Activated CD4-positive, alpha-beta T cell treated with anti-CD3 and anti-CD28 coated beads for 24 hours (primary cell): Measurements from ENCODE around the gene PDYN.
A peak's percentile ranks its signal among the peaks of the same experiment; 100 is the strongest.
"Not testable (repeated sequence)": the region's sequence is repeated elsewhere in the genome, so short reads cannot be mapped to it uniquely, and the experiment has no call there.

ENCODE experiments used
- DNase-seq, 2 donors: peaks; one replicate each; pipeline ENCODE4 v3.0.0-alpha.2; 2020; ENCODE audit warnings: low read depth in 2 of 2

PDYN gene

DNA sequence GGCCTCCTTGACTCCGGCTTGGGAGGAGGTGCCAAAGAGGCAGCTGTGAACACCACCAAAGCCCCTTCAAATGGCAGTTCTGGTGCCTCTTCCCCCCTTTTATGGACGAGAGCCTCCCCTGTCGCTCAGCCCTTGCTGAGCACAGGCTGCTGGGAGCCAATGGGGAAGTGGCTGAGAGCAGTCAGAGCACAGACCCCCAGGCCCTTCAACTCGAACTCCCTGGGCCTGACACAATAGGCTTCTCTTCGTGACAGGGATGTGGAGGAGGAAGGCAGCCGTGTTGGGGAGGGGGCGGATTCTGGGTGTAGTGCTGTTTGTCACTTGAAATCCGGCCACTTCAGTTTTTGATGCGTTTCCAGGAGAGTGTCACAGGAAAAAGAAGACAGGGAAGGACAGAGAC is at the start of gene PDYN:
TSS of gene PDYN (minus strand) at position 73 of the 400 bp plus-strand sequence. CDS start 10,974 bp downstream, outside the sequence.
- no peak for DNase-seq

DNA sequence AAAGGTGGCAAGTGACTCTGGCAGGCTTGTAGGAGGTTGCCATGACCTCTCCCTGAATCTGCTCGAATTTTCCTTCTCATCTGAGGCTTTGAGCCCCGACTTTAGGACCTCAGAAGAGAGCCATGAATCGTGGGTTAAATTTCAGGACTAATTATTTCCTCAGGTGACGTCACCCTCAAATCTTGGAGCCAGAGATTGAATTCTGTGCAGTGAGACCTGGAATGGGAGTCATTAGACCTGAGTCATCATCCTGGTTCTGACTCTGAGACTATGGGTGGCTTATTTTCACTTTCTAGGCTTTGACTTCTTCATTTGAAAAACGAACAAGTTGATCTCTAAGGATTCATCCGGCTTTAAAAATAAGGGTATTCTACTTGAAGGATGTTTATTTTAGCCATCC is 48.5 kb upstream of the PDYN start:
- DNase-seq: no peak

- no peak for DNase-seq
Measured at GRCh38 chr20:2038161-2038560, 44.3 kb upstream of the PDYN start.

- DNase-seq: no peak
Measured at GRCh38 chr20:2037296-2037914, 43.5 kb upstream of the PDYN start.

- not testable (repeated sequence) for DNase-seq
Measured at GRCh38 chr20:2036357-2036756, 42.5 kb upstream of the PDYN start.

DNA sequence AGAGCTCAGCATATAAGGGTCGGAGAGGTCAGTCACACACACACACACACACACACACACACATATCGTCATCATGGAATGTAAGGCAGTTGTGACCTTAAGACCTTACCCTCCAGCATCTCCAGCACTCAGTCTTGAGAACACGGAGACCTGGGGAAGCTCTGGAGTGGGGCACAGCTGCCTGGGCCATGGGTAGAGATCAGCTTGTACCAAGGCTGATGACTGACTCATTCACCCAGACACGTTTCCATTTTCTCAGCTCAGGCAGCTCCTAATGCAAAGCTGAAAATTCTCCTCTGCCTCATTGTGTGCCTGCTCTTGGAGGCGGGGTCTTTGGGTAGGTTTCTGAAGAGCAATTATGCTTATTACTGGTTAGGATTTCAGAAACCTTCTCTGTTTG is 38.3 kb upstream of the PDYN start:
- no peak for DNase-seq

DNA sequence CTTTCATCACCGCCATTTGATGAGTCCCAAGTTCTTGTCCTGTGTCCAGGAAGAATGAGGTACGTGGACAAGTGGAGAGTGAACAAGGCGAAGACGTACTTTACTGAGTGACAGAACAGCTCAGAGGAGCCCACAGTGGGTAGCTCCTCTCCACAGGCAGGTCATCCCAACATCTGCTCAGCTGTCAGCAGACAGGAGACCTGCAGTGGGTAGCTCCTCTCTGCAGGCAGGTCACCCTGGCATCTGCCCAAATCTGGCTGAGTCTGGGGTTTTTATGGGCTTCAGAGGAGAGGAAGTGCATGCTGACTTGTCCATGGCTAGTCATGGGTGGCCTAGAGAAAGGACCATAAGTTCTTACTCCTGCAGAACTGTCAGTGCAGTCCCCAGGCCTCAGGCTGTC is 32.7 kb upstream of the PDYN start:
- DNase-seq: no peak

GRCh38 chr20:2026004-2026403 is 32.1 kb upstream of the PDYN start:
- no peak for DNase-seq

- no peak for DNase-seq
Measured at GRCh38 chr20:2023151-2023550, 29.3 kb upstream of the PDYN start.

- no peak for DNase-seq
Measured at GRCh38 chr20:2022163-2022562, 28.3 kb upstream of the PDYN start.

DNA sequence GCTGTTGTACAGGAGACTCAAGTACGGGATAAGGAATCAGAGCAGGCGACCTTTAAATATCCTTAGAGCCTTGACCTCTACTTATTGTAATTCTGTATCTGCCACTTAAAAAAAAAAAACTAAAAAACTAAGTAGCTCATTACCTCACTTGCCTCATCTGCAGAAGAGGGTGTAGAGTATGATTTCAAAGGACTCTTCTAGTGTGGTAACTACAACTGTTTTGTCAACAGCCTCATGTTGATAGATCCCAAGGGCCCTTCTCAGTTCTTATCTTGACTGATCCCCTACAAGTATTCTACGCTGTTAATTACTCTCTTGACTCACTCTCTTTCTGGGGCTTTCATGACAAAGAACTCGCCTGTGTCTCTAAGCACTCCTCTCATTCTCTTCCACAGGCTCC is 16.7 kb upstream of the PDYN start:
- DNase-seq: no peak

- peak in 1 of 2 donors; percentile 3 for DNase-seq
Measured at GRCh38 chr20:2006452-2007361, 12.8 kb upstream of the PDYN start.

GRCh38 chr20:2005831-2006426 is 12.1 kb upstream of the PDYN start:
- peak; percentile 42 to 48 for DNase-seq

DNA sequence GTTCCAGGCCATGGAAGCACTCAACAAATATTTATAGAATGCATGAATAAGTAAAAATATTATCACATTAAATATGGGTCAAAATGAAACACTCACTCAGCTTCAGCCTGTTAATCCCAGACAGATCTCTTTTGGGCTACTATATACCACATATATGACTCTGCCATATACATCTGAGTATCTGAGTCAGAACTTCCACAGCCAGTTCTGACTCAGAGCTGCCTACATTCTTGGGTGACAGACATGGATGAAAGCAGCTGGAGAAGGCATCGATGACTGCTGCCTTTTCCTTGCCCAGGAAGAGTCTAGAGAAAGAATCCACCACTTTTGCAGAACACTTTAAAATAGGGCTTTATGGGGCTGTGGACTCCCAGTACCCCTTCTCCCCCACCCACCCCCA is 11.5 kb upstream of the PDYN start:
- no peak for DNase-seq

DNA sequence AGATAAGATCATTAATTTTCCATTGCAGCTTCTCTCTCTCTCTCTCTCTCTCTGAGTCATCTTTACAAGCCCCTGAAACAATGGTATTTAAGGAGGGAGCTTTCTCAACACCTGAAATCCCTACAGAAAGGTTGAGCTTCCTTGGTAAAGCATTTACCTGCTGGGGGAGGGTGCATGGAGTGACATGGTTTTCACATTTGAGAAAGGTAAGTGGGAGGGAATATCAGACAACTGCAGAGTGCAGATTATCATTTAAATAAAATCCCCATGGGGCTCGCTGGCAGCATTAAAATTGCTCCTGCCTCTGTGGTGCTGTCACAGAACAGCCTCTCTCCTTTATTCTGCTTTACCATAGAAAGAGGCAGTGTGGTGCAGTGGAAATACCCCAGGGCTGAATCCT is 10.3 kb upstream of the PDYN start:
- no peak for DNase-seq

DNA sequence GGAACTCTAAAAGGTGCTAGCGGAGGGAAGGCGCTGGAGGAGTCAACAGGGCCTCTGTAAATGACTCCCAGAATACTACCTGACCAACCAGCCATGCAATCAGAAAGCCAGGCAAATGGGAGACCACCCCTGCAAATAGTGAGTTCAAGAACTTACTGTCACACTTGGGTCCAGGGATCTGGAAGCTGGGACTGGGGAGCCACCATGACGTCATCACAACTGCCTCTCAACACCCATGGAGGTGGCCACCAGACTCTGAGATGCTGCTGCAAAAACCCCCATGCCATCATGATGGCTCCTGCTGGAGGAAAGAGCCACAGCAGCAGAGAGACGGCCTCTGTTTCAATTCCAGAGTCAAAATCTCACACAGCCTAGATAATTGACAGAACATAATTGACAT is 8.5 kb upstream of the PDYN start:
- DNase-seq: no peak

- DNase-seq: no peak
Measured at GRCh38 chr20:2001119-2001518, 7.3 kb upstream of the PDYN start.

DNA sequence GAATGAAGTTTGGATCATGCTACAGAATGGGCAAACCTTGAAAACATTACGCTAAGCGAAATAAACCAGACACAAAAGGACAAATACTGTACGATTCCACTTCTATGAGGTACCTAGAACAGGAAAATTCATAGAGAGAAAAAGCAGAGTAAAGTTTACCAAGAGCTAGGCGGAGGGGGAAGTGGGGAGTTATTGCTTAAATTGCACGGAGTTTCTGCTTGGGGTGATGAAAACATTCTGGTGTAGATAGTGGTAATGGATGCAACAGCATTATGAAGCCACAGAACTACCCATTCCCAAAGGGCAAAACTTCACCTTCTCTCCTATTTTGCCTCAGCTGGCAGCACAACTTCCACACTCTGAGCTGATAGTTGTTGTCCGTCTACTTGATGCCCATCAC is 6.4 kb upstream of the PDYN start:
- DNase-seq: no peak

DNA sequence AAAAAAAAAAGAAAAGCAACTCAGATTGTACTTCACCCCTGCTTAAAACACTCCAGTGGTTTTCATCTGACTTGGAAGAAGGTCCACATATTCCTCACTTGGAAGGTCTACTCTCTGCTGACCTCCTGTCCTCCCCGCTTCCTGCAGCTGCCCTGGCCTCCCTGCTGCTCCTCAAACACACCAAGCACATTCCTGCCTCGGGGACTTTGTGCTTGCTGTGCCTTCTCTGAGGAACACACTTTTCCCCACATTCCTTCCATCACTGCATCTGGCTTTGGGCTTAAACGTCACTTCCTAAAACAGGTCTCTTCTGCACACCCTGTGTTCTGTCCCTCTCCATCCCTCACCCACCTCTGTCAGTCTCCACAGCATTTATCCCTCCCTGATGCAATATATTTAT is 4.9 kb upstream of the PDYN start:
- DNase-seq: no peak

GRCh38 chr20:1998193-1998520 is 4.3 kb upstream of the PDYN start:
- no peak for DNase-seq

- no peak for DNase-seq
Measured at GRCh38 chr20:1997483-1998192, 3.8 kb upstream of the PDYN start.

DNA sequence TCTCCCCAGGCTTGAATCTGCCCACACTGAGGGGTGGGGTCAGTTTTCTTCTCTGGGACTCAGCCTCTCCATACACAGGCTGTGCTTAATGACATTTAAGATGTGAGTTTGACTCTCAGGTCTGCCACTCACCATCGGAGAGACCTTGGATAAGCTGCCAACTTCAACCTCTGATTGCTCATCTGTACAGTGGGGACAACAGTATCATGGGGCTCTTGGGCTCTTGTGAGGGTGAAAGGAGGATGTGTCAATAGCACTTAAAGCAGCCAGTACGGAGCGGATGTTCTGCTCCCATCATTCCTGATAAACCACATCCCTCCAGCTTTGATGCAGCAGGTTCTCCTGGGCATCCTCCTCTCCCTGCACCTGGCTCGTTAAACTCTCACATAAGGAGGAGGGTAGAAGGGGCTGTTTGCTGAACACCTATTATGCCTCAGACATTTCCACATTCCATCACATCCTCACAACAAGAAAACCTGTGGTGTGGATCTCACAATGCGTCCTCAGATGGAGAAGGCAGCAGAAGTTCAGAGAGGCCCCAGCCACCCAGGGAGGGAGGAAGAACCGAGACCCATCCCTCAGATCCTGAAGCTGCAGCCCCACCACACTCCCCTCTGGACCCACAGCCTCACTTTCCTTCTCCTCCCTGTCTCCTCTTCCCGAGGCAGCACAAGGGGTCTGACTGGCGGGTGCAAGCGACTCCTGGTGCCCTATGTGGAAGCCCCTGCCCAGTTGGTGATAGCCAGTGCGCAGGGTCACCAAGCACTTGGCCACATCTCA is 1.9 kb upstream of the PDYN start:
- no peak for DNase-seq
